K562 (cell line): ENCODE measurements around the gene PIK3CD. TPM values are rescaled to one million over a fixed set of nuclear protein-coding genes. Genes with fewer than 3 reads are reported as not detected.

ENCODE experiments used
- ATF7 ChIP-seq: fragments of 450-650 bp; IDR thresholded peaks from 2 replicates; pipeline ENCODE4 v1.7.1; 2014; ENCODE audit warnings: mild to moderate bottlenecking, moderate library complexity
- CBX1 ChIP-seq: sonication (generic); IDR thresholded peaks from 2 replicates; pipeline ENCODE4 v1.6.1; 2016; ENCODE audit warnings: antibody characterized with exemption, low read depth, mild to moderate bottlenecking
- CBX3 ChIP-seq, 2 experiments: IDR thresholded peaks; 1 replicate in 1 of 2; 2 replicates in 1 of 2; pipeline ENCODE4 v1.6.1; 2012; ENCODE audit warnings: inconsistent platforms in 2 of 2, low read length in 2 of 2, borderline replicate concordance in 1 of 2, control low read depth in 1 of 2
- CBX5 ChIP-seq: IDR thresholded peaks from 2 replicates; pipeline ENCODE4 v1.6.1; 2014; ENCODE audit warnings: low read depth, borderline replicate concordance
- ELF2 ChIP-seq: fragments of 250-450 bp; sonication (Bioruptor Pico); IDR thresholded peaks from 2 replicates; pipeline ENCODE4 v1.5.0; 2021; ENCODE audit warnings: mild to moderate bottlenecking
- FOXM1 ChIP-seq, 2 experiments: fragments of 450-650 bp in 1 of 2; sonication (generic) in 1 of 2; formaldehyde crosslinking in 1 of 2; IDR thresholded peaks; 2 replicates each; pipeline versions ENCODE4 v1.6.1 to v1.9.0; 2017 to 2022; ENCODE audit warnings: low read depth in 2 of 2, mild to moderate bottlenecking in 2 of 2, missing genetic modification reagents in 1 of 2, moderate library complexity in 1 of 2
- MAX ChIP-seq: sonication (generic); formaldehyde crosslinking; IDR thresholded peaks from 2 replicates; pipeline ENCODE4 v1.9.0; 2022; ENCODE audit warnings: mild to moderate bottlenecking, missing genetic modification reagents
- PYGO2 ChIP-seq: fragments of 450-650 bp; IDR thresholded peaks from 2 replicates; pipeline ENCODE4 v1.6.1; 2016; ENCODE audit warnings: mild to moderate bottlenecking, missing genetic modification characterization, moderate library complexity, missing compliant biosample characterization
- REST ChIP-seq, 2 experiments: fragments of 450-650 bp; formaldehyde crosslinking in 1 of 2; IDR thresholded peaks; 2 replicates each; pipeline versions ENCODE4 v1.4.0 to v1.6.1; 2014 to 2020; ENCODE audit warnings: mild to moderate bottlenecking in 2 of 2, borderline replicate concordance in 1 of 2, low read depth in 1 of 2
- TRIM25 ChIP-seq: fragments of 450-650 bp; IDR thresholded peaks from 2 replicates; pipeline ENCODE4 v1.7.0; 2016; ENCODE audit warnings: borderline replicate concordance
- TRIM28 ChIP-seq: fragments of 450-650 bp; IDR thresholded peaks from 2 replicates; pipeline ENCODE4 v1.6.1; 2017
- ZNF830 ChIP-seq: fragments of 250-450 bp; sonication (Bioruptor Pico); IDR thresholded peaks from 2 replicates; pipeline ENCODE4 v1.5.0; 2021; ENCODE audit warnings: mild to moderate bottlenecking
- polyA plus RNA-seq, 8 experiments: library from polyadenylated mRNA; depleted of rRNA in 4 of 8; stranded (reverse) in 5 of 8; unstranded in 3 of 8; fragments of >200 nt; fragmentation: Nextera tagmentation in 2 of 8; fragmentation: Illumina TruSeq in 1 of 8; extraction: Ambion mirVana in 2 of 8; extraction: Trizol in 1 of 8; gene quantifications; 2 replicates each; pipeline versions ENCODE4 v1.2.1 to v1.2.3, GENCODE V29; 2011 to 2014; ENCODE audit warnings: inconsistent platforms in 1 of 8, missing spikeins in 1 of 8
- total RNA-seq, 7 experiments: library from RNA; depleted of rRNA in 6 of 7; stranded (reverse); fragments of >200 nt in 6 of 7; fragmentation: Illumina TruSeq in 2 of 7; extraction: Trizol in 2 of 7; gene quantifications; 2 replicates each; pipeline versions ENCODE4 v1.2.1 to v1.2.3, GENCODE V29; 2011 to 2021; ENCODE audit warnings: low replicate concordance in 1 of 7

Gene PIK3CD
- total and polyA plus RNA-seq, 9 of the 15 experiments (the other 6 are each of a cell fraction or from before 2014, with no cell fraction given): 1.8 to 20.8 (median 7.2) TPM

DNA sequence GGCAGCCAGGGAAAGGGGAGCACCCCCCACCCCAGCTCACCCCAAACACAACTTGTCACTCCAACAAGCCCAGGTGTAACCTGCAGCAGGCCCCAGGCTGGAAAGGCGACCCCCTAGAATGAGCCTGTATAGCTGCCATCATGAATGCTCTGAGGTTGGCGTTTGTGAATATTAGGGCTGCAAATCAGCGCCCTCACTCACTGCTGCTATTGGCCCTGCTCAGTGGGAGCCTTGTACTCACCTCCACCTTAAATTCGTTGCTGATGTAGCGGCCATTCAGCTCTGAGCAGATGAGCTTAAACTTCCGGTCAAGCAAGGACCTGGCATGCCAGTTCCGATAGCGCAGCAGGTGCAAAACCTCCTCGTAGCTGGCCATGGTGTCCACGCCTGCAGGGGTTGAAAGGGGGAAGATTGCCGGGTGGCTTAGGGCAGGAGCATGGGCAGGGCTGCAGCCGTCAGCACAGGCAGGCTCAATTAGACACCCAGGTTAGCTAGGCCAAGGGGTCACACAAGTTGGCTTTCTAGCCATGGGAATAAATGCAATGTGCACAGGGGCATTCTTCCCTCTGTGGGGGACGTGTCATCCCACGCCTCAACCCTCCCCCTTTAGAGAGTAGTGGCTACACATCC, 81.7 kb downstream of the PIK3CD start (continued):
- TF ChIP-seq REST (IDR thresholded peaks at IDR 0.05; ENCODE audit: borderline replicate concordance): no peak
- no peak for TF ChIP-seq REST (CRISPR knock-in tag; IDR thresholded peaks at IDR 0.05; ENCODE audit: low read depth)
- no peak for TF ChIP-seq ATF7
- TF ChIP-seq TRIM25: no peak
- no peak for TF ChIP-seq ELF2 (CRISPR knock-in tag)
- TF ChIP-seq FOXM1 (IDR thresholded peaks at IDR 0.05; ENCODE audit: low read depth): no peak
- TF ChIP-seq FOXM1 (CRISPR knock-in tag; IDR thresholded peaks at IDR 0.05; ENCODE audit: low read depth): no peak
- peak; percentile 73; the same call in 1 of the 2 replicates for TF ChIP-seq CBX5
- peak in 1 of 2 experiments; percentile 77; a peak in 2 of 3 replicates for TF ChIP-seq CBX3 (IDR thresholded peaks at IDR 0.05; ENCODE audit: borderline replicate concordance in 1 of 2, low read length in 2 of 2)
- peak; percentile 76 for TF ChIP-seq TRIM28
- TF ChIP-seq PYGO2: no peak
- no peak for TF ChIP-seq MAX
- TF ChIP-seq CBX1: peak; percentile 46; the same call in 1 of the 2 replicates
- TF ChIP-seq ZNF830: no peak
